Measurements from ENCODE around the gene OTC. TPM values are rescaled to one million over a fixed set of nuclear protein-coding genes. Genes with fewer than 3 reads are reported as not detected.

OTC gene
- total RNA-seq, 1 experiment from 2014 or later: not detected

DNA sequence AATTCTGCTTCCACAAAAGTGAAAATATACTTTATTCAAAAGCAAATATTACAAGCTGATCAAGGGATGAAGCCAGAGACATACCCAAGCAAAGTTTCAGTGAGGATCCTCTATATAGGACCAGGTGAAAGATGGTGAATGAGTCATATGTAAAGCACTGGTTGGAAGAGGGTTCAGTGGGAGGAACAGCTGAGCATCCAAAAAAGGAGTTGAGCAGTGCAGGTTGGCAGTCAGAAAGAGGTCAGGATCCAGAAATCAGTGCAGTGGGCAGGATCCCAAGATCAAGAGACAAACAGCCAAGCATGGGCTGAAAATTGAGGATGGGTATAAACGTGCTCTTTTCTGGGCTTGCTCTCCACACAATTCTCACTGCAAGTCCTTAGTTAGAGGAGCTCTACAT, 30.3 kb downstream of the OTC start:
- no peak overlapping the region for H3K18ac ChIP-seq (ENCODE audit: insufficient read length, low read depth, low read length)
- H3K79me2 ChIP-seq (ENCODE audit: insufficient read depth, low read length): no peaks in the 10 kb centered on the region
- H4K20me1 ChIP-seq (ENCODE audit: control insufficient read depth, insufficient read depth, insufficient read length): no peaks in the 10 kb centered on the region
- no peaks in the 10 kb centered on the region for H3K4me1 ChIP-seq (ENCODE audit: insufficient read depth, low read length)
- Mint-ChIP-seq H3K4me3 (no peak overlapping the region), H3K27me3 (ENCODE audit: low read depth) (no peaks in the 10 kb centered on the region; the same call in 1 of the 2 replicates), H3K27ac (no peak overlapping the region), H3K36me3 (ENCODE audit: insufficient read depth in 1 of 3, low read depth in 3 of 3) (no peaks in the 10 kb centered on the region), H3K9me3 (peaks cover 52 to 58% of the 10 kb centered on the region in 2 experiments), H3K4me1 (no peaks in the 10 kb centered on the region)
- H4K91ac ChIP-seq (ENCODE audit: insufficient read length, low read depth, low read length): no peak overlapping the region
- no peak overlapping the region for H3K23ac ChIP-seq (ENCODE audit: insufficient read length, low read depth, low read length)
- H4K5ac ChIP-seq (ENCODE audit: insufficient read length, low read depth, low read length): no peak overlapping the region
- H3K79me1 ChIP-seq (ENCODE audit: insufficient read depth, low read depth, low read length, poor library complexity, severe bottlenecking): no peaks in the 10 kb centered on the region
- H3K9ac ChIP-seq (ENCODE audit: extremely low read depth, insufficient read length, low read length): no peak overlapping the region
- WGBS (ENCODE audit: extremely low coverage, insufficient read length, low lambda C conversion rate): no CpG with 5 or more reads among the region's 1 CpG
- H3K27ac ChIP-seq (ENCODE audit: insufficient read length, low read depth, low read length): no peak overlapping the region
- H3K56ac ChIP-seq (ENCODE audit: insufficient read length, low read depth, low read length): no peak overlapping the region
- no peak overlapping the region for H3T11ph ChIP-seq (ENCODE audit: low read length)
- no peak overlapping the region for H3K4ac ChIP-seq (ENCODE audit: low read depth, low read length)
- no peak overlapping the region for H4K8ac ChIP-seq (replicated peaks; ENCODE audit: insufficient read length, low read depth, low read length)
- H2BK120ac ChIP-seq (ENCODE audit: low read depth, low read length, poor library complexity, severe bottlenecking): no peak overlapping the region
- no peak overlapping the region for H2BK12ac ChIP-seq (ENCODE audit: insufficient read length, low read depth, low read length)
- no peak for TF ChIP-seq CTCF (conservative IDR thresholded peaks at IDR 0.05)
- H3K27me3 ChIP-seq (ENCODE audit: insufficient read depth, low read length): no peaks in the 10 kb centered on the region
- H2BK15ac ChIP-seq (ENCODE audit: low read depth, low read length): no peak overlapping the region
- no peaks in the 10 kb centered on the region for H3K9me3 ChIP-seq (ENCODE audit: control insufficient read depth, low read depth, low read length)
- DNase-seq: no peak
- H3K14ac ChIP-seq (ENCODE audit: insufficient read depth, low read length): no peak overlapping the region
- no peak overlapping the region for H2AFZ ChIP-seq (ENCODE audit: low read length)
- no peak overlapping the region for H3K4me2 ChIP-seq (ENCODE audit: insufficient read depth, insufficient read length, low read length)
- no peak overlapping the region for H2BK20ac ChIP-seq (ENCODE audit: low read depth, low read length, poor library complexity, severe bottlenecking)
- H2AK5ac ChIP-seq (ENCODE audit: insufficient read length, low read length): no peak overlapping the region
- H2BK5ac ChIP-seq (ENCODE audit: insufficient read length, low read length): no peak overlapping the region
- no peaks in the 10 kb centered on the region for H3K23me2 ChIP-seq (ENCODE audit: insufficient read length, low read depth, low read length, poor library complexity, severe bottlenecking)
